GM08714 (cell line): ENCODE data around the gene FDCSP.
"Not testable (repeated sequence)": the region's sequence is repeated elsewhere in the genome, so short reads cannot be mapped to it uniquely, and the experiment has no call there.

ENCODE experiments used
- H3K4me3 ChIP-seq: fragments of 200-500 bp; sonication (Bioruptor generic); 2 replicates; pipeline ENCODE4 v1.5.1; 2014; ENCODE audit warnings: mild to moderate bottlenecking, low read length, inconsistent platforms
- ZNF274 ChIP-seq: IDR thresholded peaks from 2 replicates; pipeline ENCODE4 v1.6.1; 2012; ENCODE audit warnings: mild to moderate bottlenecking, low read depth, low read length

The FDCSP gene

DNA sequence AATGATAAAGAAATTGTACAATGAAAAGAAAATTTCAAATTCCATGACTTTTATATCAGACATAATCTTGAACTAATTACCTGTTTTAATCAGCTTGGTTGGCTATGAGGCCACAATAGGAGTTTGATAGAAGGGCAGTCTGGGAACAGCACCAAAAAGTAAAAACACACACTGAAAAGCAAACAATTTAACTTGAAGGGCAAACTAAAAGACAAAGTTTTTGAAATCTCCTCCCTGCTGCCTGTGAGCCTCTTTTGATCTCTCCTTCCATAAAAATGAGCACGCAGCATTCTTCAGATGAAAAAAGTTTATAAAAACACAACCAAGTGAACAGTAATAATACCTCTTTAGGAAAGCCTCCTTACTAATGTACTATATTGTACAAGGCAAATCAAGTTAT, 22.3 kb upstream of the FDCSP start:
- no peak overlapping the region for H3K4me3 ChIP-seq
- no peak for TF ChIP-seq ZNF274

DNA sequence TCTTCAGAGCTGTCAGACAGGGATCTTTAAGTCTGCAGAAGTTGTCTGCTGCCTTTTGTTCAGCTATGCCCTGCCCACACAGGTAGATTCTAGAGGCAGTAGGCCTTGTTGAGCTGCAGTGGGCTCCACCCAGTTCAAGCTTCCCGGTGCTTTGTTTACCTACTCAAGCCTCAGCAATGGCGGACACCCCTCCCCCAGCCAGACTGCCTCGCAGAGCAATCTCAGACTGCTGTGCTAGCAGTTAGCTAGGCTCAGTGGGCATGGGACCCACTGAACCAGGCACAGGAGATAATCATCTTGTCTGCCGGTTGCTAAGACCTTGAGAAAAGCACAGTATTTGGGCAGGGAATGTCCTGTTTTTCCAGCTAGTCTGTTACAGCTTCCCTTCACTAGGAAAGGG, 13.2 kb upstream of the FDCSP start:
- not testable (repeated sequence) for H3K4me3 ChIP-seq

DNA sequence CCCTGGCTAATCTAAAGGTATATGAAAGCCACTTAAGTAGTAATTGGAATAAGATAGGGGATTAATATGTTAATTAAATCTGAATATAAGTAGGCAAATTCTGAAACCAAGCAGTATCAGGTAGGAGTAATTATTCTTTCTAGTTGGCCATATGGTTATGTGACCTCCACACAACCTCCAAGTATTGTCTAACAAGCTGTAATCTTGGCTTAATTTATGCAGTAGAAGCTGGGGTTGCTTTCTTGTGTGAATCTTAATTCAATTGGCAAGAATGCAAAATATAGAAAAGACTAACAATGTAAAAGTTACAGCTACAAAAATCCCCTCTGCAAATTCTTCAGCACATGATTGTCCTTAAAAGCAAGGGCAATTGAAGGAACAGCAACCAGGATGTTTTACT, 9.8 kb upstream of the FDCSP start:
- not testable (repeated sequence) for H3K4me3 ChIP-seq

DNA sequence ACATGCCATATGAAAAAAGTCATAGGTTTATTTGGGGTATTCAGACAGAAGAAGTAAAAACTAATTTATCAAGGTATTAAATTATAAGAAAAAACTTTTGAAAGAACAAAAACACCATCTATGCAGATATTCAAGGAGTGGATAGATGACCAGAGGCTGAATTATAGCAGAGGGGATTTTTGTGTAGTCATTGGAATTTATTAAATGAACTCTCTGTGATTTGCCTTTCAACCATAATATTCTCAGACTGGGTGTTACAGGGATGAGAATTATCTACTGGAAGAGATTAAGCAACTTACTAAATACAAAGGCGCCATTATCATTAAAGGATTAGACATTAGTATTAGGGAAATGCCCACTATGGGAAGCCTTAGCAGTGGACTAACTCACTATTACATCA, 9.4 kb upstream of the FDCSP start:
- not testable (repeated sequence) for H3K4me3 ChIP-seq

DNA sequence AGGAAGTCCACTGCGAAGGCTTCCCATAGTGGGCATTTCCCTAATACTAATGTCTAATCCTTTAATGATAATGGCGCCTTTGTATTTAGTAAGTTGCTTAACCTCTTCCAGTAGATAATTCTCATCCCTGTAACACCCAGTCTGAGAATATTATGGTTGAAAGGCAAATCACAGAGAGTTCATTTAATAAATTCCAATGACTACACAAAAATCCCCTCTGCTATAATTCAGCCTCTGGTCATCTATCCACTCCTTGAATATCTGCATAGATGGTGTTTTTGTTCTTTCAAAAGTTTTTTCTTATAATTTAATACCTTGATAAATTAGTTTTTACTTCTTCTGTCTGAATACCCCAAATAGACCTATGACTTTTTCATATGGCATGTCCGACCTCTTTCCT, 4.5 kb upstream of the FDCSP start:
- not testable (repeated sequence) for H3K4me3 ChIP-seq

DNA sequence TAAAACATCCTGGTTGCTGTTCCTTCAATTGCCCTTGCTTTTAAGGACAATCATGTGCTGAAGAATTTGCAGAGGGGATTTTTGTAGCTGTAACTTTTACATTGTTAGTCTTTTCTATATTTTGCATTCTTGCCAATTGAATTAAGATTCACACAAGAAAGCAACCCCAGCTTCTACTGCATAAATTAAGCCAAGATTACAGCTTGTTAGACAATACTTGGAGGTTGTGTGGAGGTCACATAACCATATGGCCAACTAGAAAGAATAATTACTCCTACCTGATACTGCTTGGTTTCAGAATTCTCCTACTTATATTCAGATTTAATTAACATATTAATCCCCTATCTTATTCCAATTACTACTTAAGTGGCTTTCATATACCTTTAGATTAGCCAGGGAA, 4.1 kb upstream of the FDCSP start:
- H3K4me3 ChIP-seq, result not testable (repeated sequence)

DNA sequence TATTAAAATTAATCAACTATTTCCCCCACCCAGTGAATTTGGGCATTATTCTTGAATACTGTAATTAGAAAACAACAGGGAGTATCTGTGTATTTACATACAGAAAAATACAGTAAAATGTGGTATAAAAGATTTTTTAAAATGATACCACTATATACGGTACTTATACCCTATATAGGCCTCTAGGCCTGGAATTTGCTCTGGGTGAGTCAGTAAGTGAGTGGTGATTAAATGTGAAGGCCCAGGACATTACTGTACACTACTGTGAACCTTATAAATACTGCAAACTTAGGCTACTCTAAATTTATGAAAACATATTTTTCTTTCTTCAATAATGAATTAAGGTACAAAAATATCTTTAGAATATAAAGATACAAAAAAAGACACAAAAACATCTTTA, 10.2 kb downstream of the FDCSP start:
- no peak for TF ChIP-seq ZNF274
- no peak overlapping the region for H3K4me3 ChIP-seq

DNA sequence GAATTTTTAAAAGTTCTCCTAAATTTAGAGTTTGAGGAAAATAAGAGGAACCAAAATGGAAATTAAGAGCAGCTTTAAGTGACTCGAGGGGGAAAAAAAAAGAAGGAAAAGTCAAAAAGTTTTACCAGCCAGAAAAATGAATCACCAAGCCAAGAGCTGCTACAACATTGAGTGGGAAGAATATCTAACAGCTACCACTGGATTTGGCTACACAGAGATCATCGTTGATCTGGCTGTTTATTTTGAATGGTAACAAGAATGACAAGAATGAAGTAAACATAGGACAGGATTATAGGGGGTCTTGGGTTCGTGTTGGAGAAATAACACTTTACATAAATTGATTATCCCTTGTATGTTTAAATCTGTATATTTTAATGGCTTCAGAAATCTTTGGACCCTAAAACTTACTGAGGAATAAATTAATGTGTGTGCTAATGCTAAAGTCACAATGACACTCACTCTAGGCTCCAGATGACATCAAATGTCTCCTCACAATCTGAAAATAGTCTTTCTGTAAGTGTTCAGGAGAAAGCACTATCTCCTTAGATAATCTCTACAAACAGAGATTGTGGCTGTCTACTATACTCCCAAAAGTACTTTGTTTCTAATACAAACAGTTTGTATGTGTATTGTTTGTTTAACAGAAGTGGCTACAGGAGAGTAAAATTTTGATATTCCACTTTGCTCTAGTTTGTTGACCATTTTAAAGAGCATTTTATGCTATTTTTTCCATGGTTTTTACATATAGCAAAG, 13.4 kb downstream of the FDCSP start:
- no peak overlapping the region for H3K4me3 ChIP-seq
- no peak for TF ChIP-seq ZNF274

DNA sequence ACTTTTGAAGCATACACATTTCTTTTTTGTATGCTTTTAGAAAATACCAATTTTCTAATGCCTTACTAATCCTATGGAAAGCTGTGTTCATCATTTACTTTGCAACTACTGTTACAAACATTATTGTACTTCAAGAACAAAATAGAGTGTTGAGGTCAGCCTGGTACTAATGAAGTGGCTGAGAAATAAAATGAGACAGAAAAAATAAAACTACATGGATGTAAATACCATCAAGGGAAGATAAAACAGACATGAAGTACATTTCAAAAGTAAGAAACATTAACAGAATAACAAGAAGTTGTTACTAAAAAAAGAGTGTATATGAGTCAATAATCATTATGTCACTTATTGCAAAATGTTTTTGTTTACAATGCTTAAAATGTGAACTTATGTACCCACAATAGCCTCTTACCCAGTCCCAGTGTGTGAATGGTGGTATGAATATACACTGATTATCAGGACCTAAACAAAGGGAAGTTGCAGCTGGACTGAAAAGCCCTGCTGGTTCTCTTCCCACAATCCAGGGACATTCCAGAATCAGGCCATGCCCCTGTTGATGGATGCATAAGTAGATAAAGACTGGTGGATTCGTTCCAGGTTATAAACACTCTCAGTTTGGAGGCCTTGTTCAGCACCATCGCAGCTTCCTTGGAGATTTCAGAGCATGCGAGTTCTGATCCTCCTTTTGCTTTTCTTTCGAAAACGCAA, 14.1 kb downstream of the FDCSP start:
- TF ChIP-seq ZNF274, result no peak
- no peak overlapping the region for H3K4me3 ChIP-seq

DNA sequence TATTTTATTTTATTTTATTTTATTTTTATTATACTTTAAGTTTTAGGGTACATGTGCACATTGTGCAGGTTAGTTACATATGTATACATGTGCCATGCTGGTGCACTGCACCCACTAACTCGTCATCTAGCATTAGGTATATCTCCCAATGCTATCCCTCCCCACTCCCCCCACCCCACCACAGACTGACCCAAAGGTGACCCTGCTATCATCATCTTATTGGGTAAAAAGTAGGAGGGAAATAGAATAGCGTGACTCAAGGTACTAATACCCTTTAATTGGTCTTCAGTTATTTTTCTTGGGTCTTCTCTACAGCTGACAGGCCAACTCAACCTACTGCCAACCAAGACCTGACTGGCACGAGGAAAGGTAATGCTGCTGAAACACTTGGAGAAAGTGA, 16.4 kb downstream of the FDCSP start, which contains the start of gene CSN3:
TSS of gene CSN3 (plus strand) at position 301 of the 400 bp plus-strand sequence. CDS start 2,223 bp downstream, outside the sequence.
- H3K4me3 ChIP-seq, result not testable (repeated sequence)

DNA sequence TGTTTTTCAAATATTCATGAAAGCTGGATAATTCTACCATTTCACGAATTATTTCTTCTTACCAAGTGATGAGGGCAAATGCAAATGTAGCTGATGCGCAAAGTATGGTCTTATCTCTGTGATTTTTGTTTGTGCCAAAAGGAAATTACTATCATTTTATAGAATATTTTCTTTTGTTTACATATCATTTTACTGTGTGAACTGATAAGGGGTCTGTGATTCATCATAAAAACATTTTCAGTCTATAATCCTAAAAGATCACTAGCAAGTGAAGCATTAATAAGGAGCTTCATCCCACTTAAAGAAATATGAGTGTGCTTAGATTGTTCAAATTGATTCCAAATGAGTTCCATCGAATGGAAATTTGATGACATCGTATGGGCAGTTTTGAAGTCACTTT, 17.2 kb downstream of the FDCSP start:
- H3K4me3 ChIP-seq, result no peak overlapping the region
- TF ChIP-seq ZNF274, result no peak

DNA sequence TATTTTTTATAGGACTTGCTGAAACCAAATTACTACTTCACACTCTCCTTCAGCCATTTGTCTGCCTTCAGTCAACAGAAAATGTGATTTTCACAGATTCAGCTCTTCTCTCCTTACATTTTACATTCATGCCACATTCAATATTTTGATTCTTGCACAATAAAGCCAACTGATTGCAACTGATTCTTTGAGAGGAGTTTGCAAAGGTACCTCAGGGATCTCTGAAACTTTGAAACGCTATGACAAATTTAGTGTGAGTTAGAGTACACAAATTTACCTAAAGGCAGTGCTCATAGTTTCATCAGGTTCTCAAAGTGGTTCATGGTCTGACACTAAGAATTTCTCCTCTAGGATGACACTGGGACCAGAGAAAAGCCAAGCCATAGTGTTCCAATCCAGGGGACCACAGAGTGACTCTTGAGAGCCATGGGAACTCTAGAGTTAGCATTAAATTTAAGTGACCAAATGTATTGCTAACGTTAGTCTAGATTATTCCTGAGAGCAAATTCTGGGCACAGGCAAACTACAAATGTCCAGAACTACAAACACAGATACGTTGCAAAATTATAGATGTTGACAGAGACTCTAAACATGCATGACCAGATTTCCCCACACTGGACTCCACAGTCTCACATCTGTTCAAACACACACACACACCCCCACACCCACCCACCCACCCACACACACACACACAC, 25.5 kb downstream of the FDCSP start:
- no peak for TF ChIP-seq ZNF274
- no peak overlapping the region for H3K4me3 ChIP-seq

DNA sequence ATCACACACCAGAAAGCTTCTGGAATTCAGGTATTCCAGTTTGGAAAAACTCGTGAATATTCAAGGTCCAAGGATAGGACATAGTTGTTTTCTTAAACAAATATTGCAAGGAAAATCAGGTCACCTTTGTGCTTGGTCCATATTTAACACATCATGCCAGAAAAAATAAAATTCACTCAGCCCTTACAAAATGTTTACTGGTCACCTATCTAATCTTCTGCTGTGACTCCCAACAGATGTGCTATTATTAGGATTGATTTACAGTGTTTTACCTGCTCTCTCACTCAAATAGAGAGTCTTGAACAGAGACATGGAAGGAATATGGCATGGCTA, 26.0 kb downstream of the FDCSP start:
- TF ChIP-seq ZNF274, result no peak
- H3K4me3 ChIP-seq, result no peak overlapping the region

DNA sequence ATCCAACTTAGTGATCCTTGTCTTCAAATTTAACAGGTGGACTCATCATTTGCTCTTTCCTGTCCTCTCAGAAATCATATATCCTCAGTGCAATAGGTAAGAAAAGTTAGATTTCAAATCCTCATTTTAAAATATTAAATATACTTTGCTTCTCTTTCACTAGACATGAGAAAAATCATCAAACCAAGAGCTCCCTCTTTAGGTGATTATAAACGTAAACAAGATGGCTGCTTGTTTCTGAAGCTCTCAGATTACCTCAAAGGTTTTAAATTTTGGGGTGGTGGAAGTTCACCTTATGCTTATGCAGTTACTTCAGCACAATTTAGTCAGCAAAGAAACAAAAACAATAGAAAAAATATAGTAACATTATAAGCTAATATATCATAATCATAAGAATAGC, 43.8 kb downstream of the FDCSP start:
- no peak for TF ChIP-seq ZNF274
- no peak overlapping the region for H3K4me3 ChIP-seq

DNA sequence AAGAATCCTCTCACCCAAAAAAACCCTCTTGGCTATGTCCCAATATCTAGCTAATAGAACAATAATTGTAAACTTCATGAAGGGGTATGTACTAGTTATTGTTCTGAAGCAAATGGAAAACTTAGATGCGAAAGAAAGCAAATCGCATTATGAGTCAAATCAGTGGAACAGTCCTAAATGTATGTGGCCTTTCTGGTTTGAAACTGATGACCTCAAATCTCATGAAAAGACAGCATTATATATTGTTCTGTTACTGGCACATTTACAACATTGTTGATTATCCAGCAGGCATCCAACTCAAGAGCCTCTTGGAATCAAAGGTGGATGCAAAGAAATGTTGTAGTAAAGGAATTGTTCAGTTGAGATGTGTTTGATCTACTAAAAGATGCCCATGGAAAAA, 51.2 kb downstream of the FDCSP start:
- TF ChIP-seq ZNF274, result no peak

DNA sequence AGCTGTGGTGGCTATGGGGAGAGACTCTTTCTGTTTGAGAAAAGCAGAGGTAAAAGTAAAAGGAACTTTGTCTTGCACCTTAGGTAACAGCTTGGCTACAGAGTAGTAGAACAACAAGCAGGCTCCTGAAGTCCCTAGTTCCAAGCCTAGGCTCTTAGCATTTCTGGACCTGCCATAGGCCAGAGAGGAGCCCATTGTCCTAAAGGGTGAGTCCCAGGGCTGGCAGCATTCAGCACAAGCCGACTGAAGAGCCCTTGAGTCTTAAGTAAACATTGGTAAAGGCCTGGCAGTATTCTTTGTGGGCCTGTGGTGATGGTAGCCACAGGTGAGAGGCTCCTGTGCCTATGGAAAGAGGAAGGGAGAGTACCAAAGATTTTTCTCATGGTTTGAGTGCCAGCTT, 54.6 kb downstream of the FDCSP start:
- H3K4me3 ChIP-seq, result no peak overlapping the region
- no peak for TF ChIP-seq ZNF274

More for the DNA sequence above, 51.2 kb downstream of the FDCSP start:
- no peak overlapping the region for H3K4me3 ChIP-seq
